ENCODE measurements around the gene NUP35.

GRCh38 chr2:183093857-183094657 is 30.2 kb upstream of the NUP35 start:
- TF ChIP-seq EZH2 (IDR thresholded peaks at IDR 0.05; ENCODE audit: low read length, unreplicated experiment) (no peak), CTCF (conservative IDR thresholded peaks at IDR 0.05; ENCODE audit: low read depth, low read length) (peak; percentile 55)
